AG04450 (cell line): ENCODE measurements around the gene CHST12. TPM values are rescaled to one million over a fixed set of nuclear protein-coding genes. Genes with fewer than 3 reads are reported as not detected.

Source experiments
- CTCF ChIA-PET: fragments of 300-600, 350-600 bp; formaldehyde crosslinking; extraction: SDS; loops from one replicate; lab custom pipeline; 2022; ENCODE audit warnings: antibody characterized with exemption, inconsistent platforms; lab: Charles Lee
- POLR2A ChIA-PET: fragments of 350-600 bp; formaldehyde crosslinking; extraction: SDS; loops from one replicate; lab custom pipeline; 2021; ENCODE audit warnings: antibody characterized with exemption, inconsistent platforms; lab: Yijun Ruan, JAX
- DNase-seq: peaks from one replicate; pipeline ENCODE4 v3.0.0-alpha.2; 2011; ENCODE audit warnings: low read depth, low spot score
- H3K27ac ChIP-seq: one replicate; pipeline ENCODE4 v1.5.1; 2012; ENCODE audit warnings: low read depth, low read length, control low read depth
- H3K27me3 ChIP-seq: one replicate; pipeline ENCODE4 v1.6.0; 2012; ENCODE audit warnings: low read length; ENCODE audit not compliant: control insufficient read depth, insufficient read depth
- H3K4me3 ChIP-seq: 2 replicates; pipeline ENCODE4 v1.5.1; 2011; ENCODE audit warnings: mild to moderate bottlenecking, low read depth, low read length, control low read depth
- H3K9me3 ChIP-seq: 2 replicates; pipeline ENCODE4 v1.5.1; 2012; ENCODE audit warnings: low read length; ENCODE audit not compliant: control insufficient read depth, insufficient read depth
- CTCF ChIP-seq: IDR thresholded peaks from 2 replicates; pipeline ENCODE4 v1.5.1; 2011; ENCODE audit warnings: low read depth, low read length, control low read depth, inconsistent platforms
- polyA plus RNA-seq: library from polyadenylated mRNA; depleted of rRNA; stranded (reverse); fragments of >200 nt; gene quantifications from 2 replicates; pipeline ENCODE4 v1.2.3, GENCODE V29; 2011

CHST12 gene
- polyA plus RNA-seq, 1 experiment, result 8.7 TPM

DNA sequence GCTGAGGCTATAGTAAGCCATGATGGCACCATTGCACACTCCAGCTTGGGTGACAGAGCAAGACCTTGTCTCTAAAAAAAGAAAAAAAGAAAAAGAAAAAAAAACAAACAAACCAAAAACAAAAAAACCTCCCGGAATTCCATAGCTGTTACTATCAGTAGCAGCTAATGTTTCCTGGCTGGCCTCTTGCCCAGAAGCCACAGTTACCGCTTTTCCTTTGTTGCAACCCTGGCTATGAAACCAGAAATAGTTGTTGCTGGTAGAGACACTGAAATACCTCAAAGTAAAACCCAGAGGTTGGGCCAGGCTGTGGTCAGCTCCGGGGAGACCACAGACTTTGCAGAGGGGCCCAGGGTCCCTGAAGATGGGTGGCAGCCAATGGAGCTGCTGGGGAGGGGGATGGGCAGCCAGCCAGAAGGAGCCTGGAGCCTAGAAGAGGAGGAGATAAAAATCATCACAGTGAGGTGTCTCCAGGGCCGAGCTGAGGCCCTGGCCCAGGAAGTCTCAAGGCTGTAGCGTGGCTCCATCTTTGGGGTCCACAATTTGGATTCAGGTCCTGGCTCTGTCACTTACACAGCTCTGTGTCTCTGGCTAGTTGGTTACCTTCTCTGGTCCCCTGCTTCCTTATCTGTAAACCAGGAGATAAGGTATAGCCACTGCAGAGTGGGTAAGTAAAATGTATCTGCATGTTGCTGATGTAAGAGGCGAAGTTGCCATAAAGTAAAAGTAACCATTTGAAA lies 3.4 kb upstream of the CHST12 start:
- H3K9me3 ChIP-seq, result no peaks in the 10 kb centered on the region
- no peaks in the 10 kb centered on the region for H3K27me3 ChIP-seq
- peak; percentile 87 for DNase-seq
- peak overlapping the region; percentile 18; the same call in 1 of the 2 replicates for H3K4me3 ChIP-seq
- CTCF ChIA-PET, result no interaction called here
- peak overlapping the region; percentile 96 for H3K27ac ChIP-seq
- POLR2A ChIA-PET, result interaction anchor here (0.5 to 1.5 kb wide), 9 partner anchors 16 to 804 kb away, joined by 3 to 12 read pairs (median 5); no protein-coding TSS in a partner anchor
- TF ChIP-seq CTCF, result no peak

DNA sequence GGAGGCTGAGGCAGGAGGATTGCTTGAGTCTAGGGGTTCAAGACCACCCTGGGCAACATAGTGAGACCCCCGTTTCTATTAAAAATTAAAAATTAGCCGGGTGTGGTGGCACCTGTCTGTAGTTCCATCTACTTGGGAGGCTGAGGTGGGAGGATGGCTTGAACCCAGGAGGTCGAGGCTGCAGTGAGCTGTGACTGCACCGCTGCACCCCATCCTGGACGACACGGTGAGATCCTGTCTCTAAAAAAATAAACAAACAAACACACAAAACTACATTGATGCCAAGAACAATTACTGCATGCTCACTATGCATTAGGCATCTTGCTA lies 761 bp upstream of the CHST12 start:
- Histone ChIP-seq H3K9me3 (no peaks in the 10 kb centered on the region), H3K4me3 (peak overlapping the region; percentile 86), H3K27ac (no peak overlapping the region), H3K27me3 (no peaks in the 10 kb centered on the region)
- no peak for DNase-seq
- TF ChIP-seq CTCF, result no peak
- ChIA-PET POLR2A (interaction anchor here (0.7 to 1.0 kb wide), 3 partner anchors 10 to 472 kb away, joined by 3 to 6 read pairs (median 3); no protein-coding TSS in a partner anchor), CTCF (no interaction called here)

DNA sequence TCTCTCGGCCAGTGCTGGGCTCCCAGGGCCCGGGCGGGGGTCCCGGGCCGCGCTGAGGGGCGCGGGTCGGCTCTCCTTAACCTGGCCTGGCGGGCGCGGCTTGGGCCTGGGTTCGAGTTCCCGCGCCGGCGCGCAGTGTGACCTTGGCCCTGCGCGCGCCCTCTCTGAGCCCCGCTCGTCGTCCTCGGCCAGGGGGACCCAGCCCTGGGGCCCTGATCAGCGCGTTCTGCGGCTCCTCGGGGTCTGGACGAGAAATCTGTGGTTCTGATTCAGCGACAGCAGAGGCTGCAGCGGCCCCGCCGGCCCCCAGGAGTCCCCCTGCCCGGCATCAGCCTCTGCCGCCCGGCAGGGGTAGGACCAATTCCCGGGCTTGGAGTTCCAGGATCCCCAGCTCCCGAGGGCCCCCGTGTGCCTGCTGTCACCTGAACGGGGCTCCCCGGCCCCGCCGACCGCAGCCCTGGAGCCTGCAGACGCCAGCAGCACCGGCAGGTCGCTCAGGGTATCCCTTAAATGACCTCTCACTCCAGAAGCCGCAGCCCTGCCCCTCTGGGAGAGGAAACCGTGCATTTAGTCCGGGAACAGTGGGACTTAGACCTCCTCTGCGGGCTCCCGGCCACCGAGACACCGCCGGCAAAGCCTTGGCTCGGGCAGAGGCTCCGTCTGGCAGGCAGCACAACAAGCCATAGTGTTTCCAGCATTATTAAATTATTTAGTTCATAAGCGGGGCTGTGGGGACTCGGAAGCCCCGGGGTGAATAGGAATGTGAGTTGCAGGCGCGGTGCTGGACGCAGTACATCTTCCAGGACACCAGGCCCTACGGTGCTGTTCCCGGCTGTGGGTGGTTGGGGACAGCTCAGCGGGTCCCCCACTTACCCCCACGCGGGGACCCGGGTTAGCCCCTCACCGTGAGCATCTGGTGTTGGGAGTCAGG lies 572 bp downstream of the CHST12 start:
- peak overlapping the region; percentile 71 for H3K4me3 ChIP-seq
- ChIA-PET CTCF (interaction anchor here (1.3 kb wide), 1 partner anchor 65 kb away, joined by 3 read pairs; no protein-coding TSS in a partner anchor), POLR2A (interaction anchor here (0.5 to 1.0 kb wide), 5 partner anchors 8 to 227 kb away, joined by 3 to 6 read pairs (median 3); partner anchors contain the start of gene TTYH3)
- no peak for DNase-seq
- TF ChIP-seq CTCF, result peak; percentile 35
- H3K27ac ChIP-seq, result no peak overlapping the region
- H3K9me3 ChIP-seq, result no peaks in the 10 kb centered on the region
- no peaks in the 10 kb centered on the region for H3K27me3 ChIP-seq

GRCh38 chr7:2404714-2405119 lies 1.3 kb downstream of the CHST12 start:
- no peak for DNase-seq
- ChIA-PET CTCF (interaction anchor here (1.3 kb wide), 1 partner anchor 64 kb away, joined by 3 read pairs; no protein-coding TSS in a partner anchor), POLR2A (no interaction called here)
- TF ChIP-seq CTCF, result no peak
- Histone ChIP-seq H3K4me3 (peak overlapping the region; percentile 71), H3K27ac (no peak overlapping the region), H3K27me3 (no peaks in the 10 kb centered on the region), H3K9me3 (no peaks in the 10 kb centered on the region)
